AML-193 (cell line): Measurements from ENCODE around the gene ADPRHL1.
"Not testable (repeated sequence)": the region's sequence is repeated elsewhere in the genome, so short reads cannot be mapped to it uniquely, and the experiment has no call there.

Source experiments
- DNase-seq, 2 experiments: peaks; one replicate each; lab custom pipeline; 2025; lab: John Stamatoyannopoulos, UW

ADPRHL1 gene

GRCh38 chr13:113477724-113478123 lies 24.4 kb upstream of the ADPRHL1 start:
- DNase-seq = no peak

DNA sequence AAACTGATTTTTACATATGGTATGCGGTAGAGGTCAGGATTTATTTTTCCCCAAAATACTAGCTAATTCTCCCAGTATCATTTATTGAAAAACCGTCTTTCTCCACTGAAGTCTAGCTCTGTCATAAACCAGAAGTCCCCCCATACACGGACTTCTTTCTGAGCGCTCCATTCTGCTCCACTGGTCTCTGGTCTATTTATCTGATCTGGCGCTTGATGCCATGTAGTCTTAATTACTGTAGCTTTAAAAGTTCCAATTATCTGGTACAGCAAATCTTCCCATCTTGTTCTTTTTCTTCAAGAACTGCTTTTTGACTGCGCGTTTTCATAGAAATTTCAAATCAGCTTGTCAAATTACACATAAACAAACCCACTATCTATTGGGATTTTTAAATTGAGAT lies 23.5 kb upstream of the ADPRHL1 start:
- no peak for DNase-seq

GRCh38 chr13:113475911-113476310 lies 22.6 kb upstream of the ADPRHL1 start:
- DNase-seq = no peak

DNA sequence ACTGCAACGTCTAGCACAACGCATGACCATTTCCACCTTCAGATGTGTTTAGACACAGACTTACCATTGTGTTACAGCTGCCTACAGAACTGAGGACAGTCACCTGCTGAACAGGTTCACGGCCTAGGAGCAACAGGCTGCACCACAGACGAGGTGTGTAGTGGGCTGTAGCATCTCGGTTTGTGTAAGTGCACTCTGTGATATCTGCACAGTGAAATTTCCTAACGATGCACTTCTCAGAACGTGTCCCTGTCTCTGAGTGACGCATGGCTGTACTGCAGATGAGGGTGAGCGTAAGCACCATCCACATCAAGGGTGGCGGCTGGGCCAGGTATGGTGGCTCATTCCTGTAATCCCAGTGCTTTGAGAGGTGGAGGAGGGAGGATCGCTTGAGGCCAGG lies 22.0 kb upstream of the ADPRHL1 start:
- DNase-seq = no peak

DNA sequence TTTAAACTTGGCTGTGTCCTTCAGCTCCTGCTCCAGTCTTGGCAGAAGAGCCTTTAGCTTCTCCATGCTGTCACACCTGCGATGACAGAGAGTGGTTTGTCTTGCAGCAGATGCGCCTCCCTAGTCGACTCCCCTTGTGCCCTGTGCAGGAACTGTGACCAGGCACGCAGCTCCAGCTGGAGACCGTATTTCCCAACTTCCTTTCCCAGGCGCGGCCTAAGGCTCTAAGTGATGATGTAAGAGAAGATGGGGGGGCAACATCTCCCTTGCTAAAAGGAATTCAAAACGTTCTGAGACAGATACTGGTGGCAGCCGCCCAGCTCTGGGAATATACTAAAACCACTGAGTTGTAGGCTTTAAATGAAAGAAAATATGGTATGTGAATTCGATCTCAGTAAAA lies 20.9 kb upstream of the ADPRHL1 start:
- DNase-seq = peak; percentile 50 to 56

- DNase-seq = no peak
These were observed 19.2 kb upstream of the ADPRHL1 start for GRCh38 chr13:113472355-113473025.

GRCh38 chr13:113471844-113472243 lies 18.6 kb upstream of the ADPRHL1 start:
- no peak for DNase-seq

GRCh38 chr13:113470635-113471163 lies 17.4 kb upstream of the ADPRHL1 start:
- DNase-seq = not testable (repeated sequence)

DNA sequence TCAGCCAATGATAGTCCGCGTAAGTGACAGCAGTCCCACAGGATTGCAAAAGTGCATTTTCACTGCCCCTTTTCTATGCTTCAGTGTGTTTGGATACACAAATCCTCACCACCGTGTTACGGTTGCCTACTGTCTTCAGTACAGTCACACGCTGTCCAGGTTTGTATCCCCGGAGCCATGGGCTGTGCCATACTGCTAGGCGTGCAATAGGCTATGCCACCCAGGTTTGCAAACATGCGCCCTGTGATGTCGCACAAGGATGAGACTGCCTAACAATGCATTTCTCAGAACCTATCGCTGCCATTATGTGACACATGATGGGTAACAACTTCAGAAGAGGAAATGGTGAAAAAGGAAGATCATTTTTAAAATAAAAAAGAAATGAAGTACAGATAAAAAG lies 16.8 kb upstream of the ADPRHL1 start:
- DNase-seq = no peak

DNA sequence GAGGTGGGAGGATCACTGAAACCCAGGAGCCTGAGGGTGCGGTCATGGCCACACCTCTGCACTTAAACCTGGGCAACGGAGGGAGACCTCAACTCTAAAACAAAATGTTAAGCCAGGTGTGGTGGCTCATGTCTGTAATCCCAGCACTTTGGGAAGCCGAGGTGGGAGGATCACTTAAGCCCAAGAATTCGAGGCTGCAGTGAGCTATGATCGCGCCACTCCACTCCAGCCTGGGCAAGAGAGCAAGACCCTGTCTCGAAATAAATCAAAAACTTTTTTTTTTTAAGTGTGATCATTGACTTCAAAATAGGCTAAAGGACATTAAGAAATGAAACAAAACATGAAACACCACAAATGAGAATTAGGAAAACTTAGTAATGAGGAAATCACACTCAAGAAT lies 16.3 kb upstream of the ADPRHL1 start:
- no peak for DNase-seq

DNA sequence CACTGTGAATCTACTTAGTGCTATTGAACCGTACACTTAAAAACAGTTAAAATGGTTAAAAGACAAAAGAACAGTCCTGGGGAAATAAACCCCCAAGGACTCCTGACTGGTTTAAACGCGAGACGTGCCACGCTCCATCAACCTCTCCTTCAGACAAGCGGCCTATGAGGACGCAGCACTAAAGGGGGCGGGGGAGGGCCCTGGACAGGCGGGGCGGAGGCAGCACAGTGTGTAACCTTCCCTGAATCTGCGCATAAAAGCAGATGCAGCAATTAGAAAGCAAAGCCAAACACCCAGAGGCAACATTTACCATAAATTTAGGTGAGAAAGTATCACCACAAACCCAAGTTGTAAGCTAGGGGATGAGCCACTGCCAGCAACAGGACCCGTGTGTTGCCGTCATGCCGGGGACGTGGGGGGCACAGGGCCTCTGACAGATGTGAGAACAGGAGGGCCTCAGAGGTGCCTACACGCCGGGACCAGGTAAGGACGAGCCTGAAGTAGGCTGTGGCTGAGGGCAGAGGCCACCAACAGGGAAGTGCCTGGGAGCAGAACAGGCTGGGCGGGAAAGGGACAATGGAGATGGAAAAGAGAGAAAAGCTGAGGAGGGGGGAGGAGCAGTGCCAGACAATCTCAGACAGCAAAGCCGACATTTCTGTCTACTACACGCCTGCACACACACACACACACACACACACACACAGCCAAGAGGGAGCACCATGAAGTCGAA lies 15.3 kb upstream of the ADPRHL1 start:
- DNase-seq = no peak

DNA sequence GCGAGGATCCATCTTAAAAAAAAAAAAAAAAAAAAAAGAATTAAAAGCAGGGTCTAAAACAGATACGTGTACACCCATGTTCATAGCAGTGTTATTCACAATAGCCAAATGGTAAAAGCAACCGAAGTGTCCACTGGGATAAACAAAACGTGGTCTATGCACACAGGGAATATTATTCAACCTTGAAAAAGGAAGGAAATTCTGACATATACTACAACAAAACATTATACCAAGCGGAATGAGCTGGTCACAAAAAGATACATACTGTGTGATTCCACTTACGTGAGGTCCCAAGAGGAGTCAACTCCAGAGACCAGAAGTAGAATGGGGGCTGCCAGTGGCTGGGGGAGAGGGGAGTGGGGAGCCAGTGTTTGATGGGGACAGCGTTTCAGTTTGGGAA lies 14.7 kb upstream of the ADPRHL1 start:
- no peak for DNase-seq

GRCh38 chr13:113466383-113466782 lies 13.1 kb upstream of the ADPRHL1 start:
- DNase-seq = no peak

GRCh38 chr13:113465300-113465699 lies 12.0 kb upstream of the ADPRHL1 start:
- no peak for DNase-seq

DNA sequence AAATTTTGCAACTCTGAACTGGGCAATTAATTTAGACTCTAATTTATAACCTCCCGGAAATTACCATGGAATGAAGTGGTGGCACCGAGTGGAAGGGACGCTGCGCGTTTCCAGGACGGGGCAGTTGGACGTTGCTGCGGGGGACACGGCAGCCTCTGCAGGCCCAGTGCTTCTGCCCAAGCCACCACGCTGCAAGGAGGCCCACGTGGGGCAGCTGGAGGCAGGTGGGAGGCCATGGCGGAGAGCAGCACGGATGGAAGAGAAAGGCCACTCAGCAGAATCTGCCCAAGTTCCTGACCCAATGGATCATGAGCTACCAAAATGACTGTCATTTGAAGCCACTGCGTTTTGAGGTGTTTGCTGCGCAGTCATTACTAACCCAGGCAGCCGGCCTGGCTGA lies 11.2 kb upstream of the ADPRHL1 start:
- DNase-seq = no peak

GRCh38 chr13:113461022-113461751 lies 7.9 kb upstream of the ADPRHL1 start:
- no peak for DNase-seq

- DNase-seq = no peak
These were observed 7.3 kb upstream of the ADPRHL1 start for GRCh38 chr13:113460599-113460998.

DNA sequence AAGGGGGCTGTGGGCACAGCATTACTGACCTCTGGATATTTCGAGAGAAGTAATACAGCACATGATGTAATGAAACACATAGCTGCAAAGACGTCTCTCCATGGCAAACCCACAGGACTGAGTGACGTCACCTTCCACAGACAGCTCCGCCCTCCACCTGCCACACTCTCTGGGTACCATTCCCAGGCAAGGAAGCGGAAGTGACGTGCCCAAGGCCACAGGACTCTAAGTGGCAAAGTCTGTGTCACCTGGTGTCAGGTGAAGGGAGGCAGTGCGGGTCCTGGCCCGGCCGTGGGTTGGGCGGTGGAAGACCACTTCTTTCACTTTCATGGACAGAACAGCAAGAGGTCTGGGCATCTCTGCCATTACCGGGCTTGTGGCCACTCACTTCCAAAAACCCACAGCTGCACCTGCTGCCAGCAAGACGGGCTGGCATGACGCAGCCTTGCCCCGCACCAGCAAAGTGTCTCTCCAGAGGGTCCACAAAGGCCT lies 6.8 kb upstream of the ADPRHL1 start:
- DNase-seq = no peak

DNA sequence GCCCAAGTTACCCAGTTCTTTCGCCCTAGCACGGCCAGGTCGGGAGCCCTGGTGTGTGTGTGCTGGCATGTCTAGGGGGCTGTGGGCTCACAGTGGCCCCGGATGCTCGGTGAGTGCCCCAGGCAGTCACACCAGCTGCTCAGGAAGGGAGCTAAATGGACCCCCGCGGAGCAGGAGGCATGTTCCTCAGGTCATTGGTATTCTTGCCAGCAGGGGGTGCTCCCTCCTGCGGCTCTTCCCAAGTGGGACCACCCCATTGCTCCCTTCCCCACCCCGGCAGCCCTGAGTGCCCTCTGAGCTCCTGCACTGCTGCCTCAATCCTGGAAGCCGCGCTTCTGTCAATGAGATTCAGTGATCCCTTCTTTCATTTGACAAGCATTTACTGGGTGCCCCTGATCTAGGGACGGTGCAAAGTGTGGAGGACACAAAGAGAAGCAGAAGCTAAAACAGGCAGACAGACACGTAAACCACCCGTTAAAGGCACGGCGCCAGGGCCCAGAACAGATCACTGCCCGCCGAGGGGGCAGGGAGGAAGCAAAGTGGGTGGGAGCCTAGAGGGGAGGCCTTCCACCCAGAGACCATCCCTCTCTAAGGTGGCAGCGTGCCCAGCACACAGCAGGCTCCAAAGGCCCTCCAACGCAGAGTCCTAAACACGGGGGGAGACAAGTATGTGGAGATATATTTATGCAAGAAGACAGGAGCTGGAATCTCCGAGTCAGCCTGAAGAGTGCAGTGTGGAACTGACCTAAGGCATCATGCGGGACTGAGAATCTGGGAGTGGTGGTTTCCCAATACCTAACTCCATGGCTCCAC lies 5.2 kb upstream of the ADPRHL1 start:
- no peak for DNase-seq

GRCh38 chr13:113457510-113457909 lies 4.2 kb upstream of the ADPRHL1 start:
- no peak for DNase-seq

DNA sequence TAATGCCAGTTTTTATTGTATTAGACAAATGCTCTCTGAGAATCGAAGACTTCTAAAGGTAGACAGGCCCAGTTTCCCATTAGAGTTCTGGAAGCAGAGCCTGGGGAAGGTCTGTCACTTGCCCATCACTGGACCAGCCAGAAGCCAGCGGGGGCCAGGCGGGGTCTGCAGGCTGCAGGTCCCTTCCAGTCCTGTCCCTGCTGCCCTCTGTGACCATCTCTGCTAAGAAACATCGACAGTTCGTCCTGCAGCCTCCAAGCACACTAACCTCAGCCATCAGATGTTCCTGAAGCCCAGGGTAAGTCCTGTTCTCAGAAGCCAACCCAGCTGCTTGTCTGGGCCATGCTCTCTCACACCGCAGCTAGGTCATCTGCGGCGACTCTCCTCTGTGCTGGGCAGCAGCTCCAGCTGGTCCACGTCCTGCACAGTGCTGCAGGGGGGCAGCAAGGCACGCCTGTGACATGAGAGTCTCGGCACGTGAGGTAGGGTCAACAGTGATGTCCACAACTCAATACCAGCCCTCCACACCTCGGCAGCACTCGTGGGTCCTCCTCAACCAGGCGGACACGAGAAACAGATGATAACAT lies 2.9 kb upstream of the ADPRHL1 start:
- DNase-seq = no peak
